Neural crest cell (in vitro differentiated cells): ENCODE data around the gene CACNA1H. TPM values are rescaled to one million over a fixed set of nuclear protein-coding genes. Genes with fewer than 3 reads are reported as not detected.
"Not testable (repeated sequence)": the region's sequence is repeated elsewhere in the genome, so short reads cannot be mapped to it uniquely, and the experiment has no call there.

ENCODE experiments used
- DNase-seq: peaks from one replicate; pipeline ENCODE4 v3.0.0; 2021; ENCODE audit warnings: low read depth, mixed read lengths, low spot score
- H3K27ac Mint-ChIP-seq: one replicate; pipeline ENCODE4 v1.8.0; 2021; ENCODE audit warnings: mild to moderate bottlenecking, mixed read lengths; ENCODE audit not compliant: unreplicated experiment
- H3K27me3 Mint-ChIP-seq: 2 replicates; pipeline ENCODE4 v1.8.0; 2021; ENCODE audit warnings: low read depth, mild to moderate bottlenecking, mixed read lengths
- H3K36me3 Mint-ChIP-seq: 2 replicates; pipeline ENCODE4 v1.8.0; 2021; ENCODE audit warnings: low read depth, mild to moderate bottlenecking, mixed read lengths
- H3K4me1 Mint-ChIP-seq: 2 replicates; pipeline ENCODE4 v1.8.0; 2021; ENCODE audit warnings: mixed read lengths
- H3K4me3 Mint-ChIP-seq: one replicate; pipeline ENCODE4 v1.8.0; 2021; ENCODE audit warnings: mild to moderate bottlenecking, mixed read lengths
- H3K9me3 Mint-ChIP-seq: 2 replicates; pipeline ENCODE4 v1.8.0; 2021; ENCODE audit warnings: mixed read lengths
- total RNA-seq: library from RNA; stranded (reverse); gene quantifications from 2 replicates; pipeline ENCODE4 v1.2.1, GENCODE V29; 2021
- TF ChIP-seq, protein P1 (sequence below): fragments of 200-600 bp; sonication (generic); conservative IDR thresholded peaks from 2 replicates; pipeline ENCODE4 v1.5.0; 2021; ENCODE audit warnings: antibody characterized with exemption, mild to moderate bottlenecking

The CACNA1H gene
- total RNA-seq, 1 donor from 2014 or later, result 10.7 TPM

DNA sequence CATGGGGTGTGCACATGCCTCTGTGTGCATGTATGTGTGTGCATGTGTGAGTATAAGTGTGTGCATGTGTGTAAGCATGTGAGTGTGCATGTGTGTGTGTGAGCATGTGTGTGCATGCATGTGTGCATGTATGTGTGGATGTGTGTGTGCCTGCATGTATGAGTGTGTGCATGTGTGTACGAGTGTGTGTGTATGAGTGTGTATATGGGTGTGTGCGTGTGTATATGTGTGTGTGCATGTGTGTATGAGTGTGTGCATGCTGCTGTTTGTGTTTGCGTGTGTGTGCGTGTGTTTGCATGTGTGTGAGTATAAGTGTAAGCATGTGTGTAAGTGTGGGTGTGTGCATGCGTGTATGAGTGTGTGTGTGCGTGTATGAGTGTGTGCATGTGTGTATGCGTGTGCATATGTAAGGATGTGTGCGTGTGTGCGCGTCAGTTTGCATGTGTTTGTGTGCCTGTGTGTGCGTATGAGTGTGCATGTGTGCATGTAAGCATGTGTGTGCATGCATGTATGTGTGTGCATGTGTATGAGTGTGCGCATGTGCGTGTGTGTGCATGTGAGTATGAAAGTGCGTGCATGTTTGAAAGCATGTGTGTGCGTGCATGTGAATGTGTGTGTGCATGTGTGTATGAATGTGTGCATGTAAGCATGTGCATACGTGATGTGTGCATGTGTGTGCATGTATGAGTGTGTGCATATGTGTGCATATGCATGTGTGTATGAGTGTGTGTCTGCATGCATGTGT is 111.6 kb downstream of the CACNA1H start:
- peaks cover 12% of the 10 kb centered on the region for H3K27me3 Mint-ChIP-seq
- no peak for DNase-seq
- no peaks in the 10 kb centered on the region for H3K36me3 Mint-ChIP-seq
- H3K4me3 Mint-ChIP-seq, result no peak overlapping the region
- no peaks in the 10 kb centered on the region for H3K4me1 Mint-ChIP-seq
- TF ChIP-seq, protein P1, sequence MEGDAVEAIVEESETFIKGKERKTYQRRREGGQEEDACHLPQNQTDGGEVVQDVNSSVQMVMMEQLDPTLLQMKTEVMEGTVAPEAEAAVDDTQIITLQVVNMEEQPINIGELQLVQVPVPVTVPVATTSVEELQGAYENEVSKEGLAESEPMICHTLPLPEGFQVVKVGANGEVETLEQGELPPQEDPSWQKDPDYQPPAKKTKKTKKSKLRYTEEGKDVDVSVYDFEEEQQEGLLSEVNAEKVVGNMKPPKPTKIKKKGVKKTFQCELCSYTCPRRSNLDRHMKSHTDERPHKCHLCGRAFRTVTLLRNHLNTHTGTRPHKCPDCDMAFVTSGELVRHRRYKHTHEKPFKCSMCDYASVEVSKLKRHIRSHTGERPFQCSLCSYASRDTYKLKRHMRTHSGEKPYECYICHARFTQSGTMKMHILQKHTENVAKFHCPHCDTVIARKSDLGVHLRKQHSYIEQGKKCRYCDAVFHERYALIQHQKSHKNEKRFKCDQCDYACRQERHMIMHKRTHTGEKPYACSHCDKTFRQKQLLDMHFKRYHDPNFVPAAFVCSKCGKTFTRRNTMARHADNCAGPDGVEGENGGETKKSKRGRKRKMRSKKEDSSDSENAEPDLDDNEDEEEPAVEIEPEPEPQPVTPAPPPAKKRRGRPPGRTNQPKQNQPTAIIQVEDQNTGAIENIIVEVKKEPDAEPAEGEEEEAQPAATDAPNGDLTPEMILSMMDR, result no peak
- H3K27ac Mint-ChIP-seq, result no peak overlapping the region
- H3K9me3 Mint-ChIP-seq, result peaks cover 3% of the 10 kb centered on the region

DNA sequence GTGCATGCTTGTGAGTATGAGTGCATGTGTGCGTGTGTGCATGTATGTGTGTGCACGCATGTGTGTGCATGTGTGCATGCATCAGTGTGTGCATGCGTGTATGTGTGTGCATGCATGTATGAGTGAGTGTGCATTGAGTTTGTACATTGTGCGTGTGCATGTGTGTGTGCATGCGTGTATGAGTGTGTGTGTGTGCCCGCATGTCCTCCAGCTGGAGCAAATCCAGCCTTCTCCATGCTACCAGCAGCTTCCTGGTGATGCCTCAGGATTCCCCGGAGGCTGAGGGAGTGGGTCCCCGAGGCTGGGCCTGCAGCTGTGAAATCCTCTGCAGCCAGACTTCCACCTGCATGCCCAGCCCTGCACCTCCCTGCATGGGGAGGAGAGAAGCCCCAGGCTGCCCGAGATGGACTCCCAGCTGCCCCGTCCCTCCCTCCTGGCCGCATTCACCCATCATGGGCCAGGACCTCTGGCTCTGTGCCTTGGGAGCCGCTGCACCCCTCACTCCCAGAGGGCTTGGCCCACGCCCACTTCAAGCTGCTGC is 112.3 kb downstream of the CACNA1H start:
- Mint-ChIP-seq H3K27ac (no peak overlapping the region), H3K4me1 (no peaks in the 10 kb centered on the region), H3K27me3 (peaks cover 12% of the 10 kb centered on the region), H3K4me3 (no peak overlapping the region), H3K9me3 (peaks cover 3% of the 10 kb centered on the region), H3K36me3 (no peaks in the 10 kb centered on the region)
- no peak for DNase-seq
- TF ChIP-seq, protein P1, result no peak

DNA sequence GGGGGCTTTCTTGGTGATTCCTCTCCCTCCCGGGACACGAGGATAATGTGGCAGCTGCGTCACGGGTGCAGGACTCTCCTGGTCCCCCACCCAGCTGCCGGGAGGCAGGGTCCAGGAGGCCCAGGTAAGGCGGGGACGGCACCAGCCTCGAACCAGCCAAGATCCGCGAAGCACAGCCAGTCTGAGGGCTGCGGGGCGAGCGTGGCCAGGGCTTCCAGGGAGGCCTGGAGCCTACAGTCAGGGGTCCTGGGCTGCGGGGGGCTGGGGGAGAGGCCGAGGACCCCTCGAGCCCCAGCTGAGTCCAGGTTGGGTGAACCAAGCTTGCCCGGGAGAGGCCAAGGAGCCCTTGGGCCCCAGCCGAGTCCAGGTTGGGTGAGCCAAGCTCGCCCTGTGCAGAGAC is 112.9 kb downstream of the CACNA1H start:
- H3K27me3 Mint-ChIP-seq, result peaks cover 7% of the 10 kb centered on the region
- no peak overlapping the region for H3K27ac Mint-ChIP-seq
- peaks cover 3% of the 10 kb centered on the region for H3K9me3 Mint-ChIP-seq
- no peaks in the 10 kb centered on the region for H3K36me3 Mint-ChIP-seq
- no peak for DNase-seq
- TF ChIP-seq, protein P1, result no peak
- no peaks in the 10 kb centered on the region for H3K4me1 Mint-ChIP-seq
- no peak overlapping the region for H3K4me3 Mint-ChIP-seq

DNA sequence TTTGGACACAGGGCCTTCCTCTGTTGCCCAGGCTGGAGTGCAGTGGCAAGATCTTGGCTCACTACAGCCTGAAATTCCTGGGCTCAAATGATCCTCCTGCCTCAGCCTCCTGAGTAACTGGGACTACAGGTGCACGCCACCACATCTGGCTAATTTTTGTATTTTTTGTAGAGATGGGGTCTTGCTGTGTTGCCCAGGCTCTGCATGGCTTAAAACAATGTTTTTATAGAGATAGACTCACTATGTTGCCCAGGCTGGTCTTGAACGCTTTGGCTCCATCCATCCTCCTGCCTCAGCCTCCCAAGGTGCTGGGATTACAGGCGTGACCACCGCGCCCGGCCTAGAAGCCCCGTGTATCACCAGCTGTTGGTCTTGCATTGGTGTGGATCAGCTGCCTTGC is 116.5 kb downstream of the CACNA1H start:
- not testable (repeated sequence) for H3K9me3 Mint-ChIP-seq, H3K4me3 Mint-ChIP-seq, DNase-seq, H3K27me3 Mint-ChIP-seq, H3K4me1 Mint-ChIP-seq, H3K36me3 Mint-ChIP-seq, H3K27ac Mint-ChIP-seq

DNA sequence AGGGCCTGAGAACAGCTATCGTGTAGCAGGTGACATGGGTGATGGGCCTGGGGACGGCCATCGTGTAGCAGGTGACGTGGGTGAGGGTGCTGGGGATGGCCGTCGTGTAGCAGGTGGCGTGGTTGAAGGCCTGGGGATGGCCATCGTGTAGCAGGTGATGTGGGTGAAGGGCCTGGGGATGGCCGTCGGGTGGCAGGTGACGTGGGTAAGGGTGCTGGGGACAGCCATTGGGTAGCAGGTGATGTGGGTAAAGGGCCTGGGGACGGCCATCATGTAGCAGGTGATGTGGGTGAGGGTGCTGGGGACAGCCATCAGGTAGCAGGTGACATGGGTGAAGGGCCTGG is 118.4 kb downstream of the CACNA1H start:
- H3K27me3 Mint-ChIP-seq, result peaks cover 11% of the 10 kb centered on the region
- no peak overlapping the region for H3K27ac Mint-ChIP-seq
- DNase-seq, result no peak
- no peaks in the 10 kb centered on the region for H3K36me3 Mint-ChIP-seq
- H3K9me3 Mint-ChIP-seq, result no peaks in the 10 kb centered on the region
- H3K4me1 Mint-ChIP-seq, result no peaks in the 10 kb centered on the region
- TF ChIP-seq, protein P1, result no peak
- no peak overlapping the region for H3K4me3 Mint-ChIP-seq

Other genes with a start within 250 kb of the CACNA1H start
- gene LMF1, start 182.1 kb upstream of the CACNA1H start, total RNA-seq, result 16.0 and 19.4 TPM in 2 replicates
- gene SOX8, start 171.3 kb upstream of the CACNA1H start, total RNA-seq, result 19.4 and 19.8 TPM in 2 replicates
- not detected in 2 replicates for gene SSTR5, start 80.4 kb upstream of the CACNA1H start, total RNA-seq
- gene C1QTNF8, start 56.9 kb upstream of the CACNA1H start, total RNA-seq, result 0.19 and 0.30 TPM in 2 replicates
- not detected in 2 replicates for gene TPSG1, start 72.2 kb downstream of the CACNA1H start, total RNA-seq
- not detected in 2 replicates for gene TPSB2, start 77.1 kb downstream of the CACNA1H start, total RNA-seq
- gene TPSAB1, start 87.6 kb downstream of the CACNA1H start, total RNA-seq, result not detected in 2 replicates
- not detected in 2 replicates for gene TPSD1, start 103.0 kb downstream of the CACNA1H start, total RNA-seq
- gene UBE2I, start 156.5 kb downstream of the CACNA1H start, total RNA-seq, result 301 and 311 TPM in 2 replicates
- gene BAIAP3, start 180.5 kb downstream of the CACNA1H start, total RNA-seq, result 3.4 and 4.0 TPM in 2 replicates
- gene TSR3, start 198.8 kb downstream of the CACNA1H start, total RNA-seq, result 65.6 and 66.2 TPM in 2 replicates
- gene GNPTG, start 198.8 kb downstream of the CACNA1H start, total RNA-seq, result 32.8 and 38.3 TPM in 2 replicates